Stomach (tissue), 4 donors: ENCODE data around the gene SPAM1.

ENCODE experiments used
- CTCF ChIP-seq, 7 experiments: fragments of 450-650 bp in 4 of 7; fragments of 200-600 bp in 3 of 7; sonication (generic) in 3 of 7; IDR thresholded peaks; one replicate each; pipeline ENCODE4 v1.5.1; 2016 to 2019; ENCODE audit warnings: antibody characterized with exemption in 7 of 7, control low read depth in 2 of 7, mild to moderate bottlenecking in 1 of 7
- EP300 ChIP-seq: sonication (generic); formaldehyde crosslinking; IDR thresholded peaks from one replicate; pipeline ENCODE4 v1.6.1; 2017; ENCODE audit warnings: antibody characterized with exemption
- POLR2A ChIP-seq, 4 donors: fragments of 450-650 bp; IDR thresholded peaks; one replicate each; pipeline ENCODE4 v1.6.1; 2016; ENCODE audit warnings: antibody characterized with exemption in 4 of 4, control low read depth in 2 of 4, mild to moderate bottlenecking in 1 of 4, moderate library complexity in 1 of 4
- POLR2AphosphoS5 ChIP-seq, 3 donors: sonication (generic); formaldehyde crosslinking; IDR thresholded peaks; one replicate each; pipeline ENCODE4 v1.6.1; 2016; ENCODE audit warnings: antibody characterized with exemption in 3 of 3

GRCh38 chr7:123916240-123916724 lies 8.8 kb upstream of the SPAM1 start:
- TF ChIP-seq CTCF (IDR thresholded peaks at IDR 0.05) (peak in 1 of 7 experiments; percentile 28), POLR2AphosphoS5 (IDR thresholded peaks at IDR 0.05) (no peak), POLR2A (IDR thresholded peaks at IDR 0.05) (no peak), EP300 (no peak)
